ENCODE measurements around the gene GNAL.

Gene GNAL

GRCh38 chr18:11908182-11909060 lies 219.4 kb downstream of the GNAL start, which contains the start of gene MPPE1:
Gene MPPE1 (minus strand): TSS chr18:11908317. CDS start chr18:11897264, 11,053 bp downstream.
- TF ChIP-seq FOXP2 (optimal IDR thresholded peaks at IDR 0.05; ENCODE audit: borderline replicate concordance, extremely low read depth, extremely low read length, insufficient read depth) (no peak), TAF1 (IDR thresholded peaks at IDR 0.05; ENCODE audit: borderline replicate concordance, insufficient read depth, low read length) (peak; percentile 81), SIN3A (IDR thresholded peaks at IDR 0.05; ENCODE audit: borderline replicate concordance, insufficient read depth, low read length) (peak; percentile 43; the same call in 1 of the 2 replicates), POLR2AphosphoS5 (IDR thresholded peaks at IDR 0.05; ENCODE audit: low read depth, low read length) (peak; percentile 89)

- TF ChIP-seq POLR2AphosphoS5 (IDR thresholded peaks at IDR 0.05; ENCODE audit: low read depth, low read length): no peak
- TF ChIP-seq TAF1 (IDR thresholded peaks at IDR 0.05; ENCODE audit: borderline replicate concordance, insufficient read depth, low read length): no peak
- TF ChIP-seq REST (IDR thresholded peaks at IDR 0.05; ENCODE audit: insufficient read depth in 1 of 2, low read depth in 2 of 2, low read length in 2 of 2): no peak
- TF ChIP-seq SIN3A (IDR thresholded peaks at IDR 0.05; ENCODE audit: borderline replicate concordance, insufficient read depth, low read length): no peak
- TF ChIP-seq FOXP2 (optimal IDR thresholded peaks at IDR 0.05; ENCODE audit: borderline replicate concordance, extremely low read depth, extremely low read length, insufficient read depth): no peak
These were observed 220.0 kb downstream of the GNAL start for GRCh38 chr18:11909061-11909455.

GRCh38 chr18:11909591-11910026 lies 220.5 kb downstream of the GNAL start:
- no peak for TF ChIP-seq POLR2AphosphoS5 (IDR thresholded peaks at IDR 0.05; ENCODE audit: low read depth, low read length)
- TF ChIP-seq TAF1 (IDR thresholded peaks at IDR 0.05; ENCODE audit: borderline replicate concordance, insufficient read depth, low read length): no peak
- TF ChIP-seq FOXP2 (optimal IDR thresholded peaks at IDR 0.05; ENCODE audit: borderline replicate concordance, extremely low read depth, extremely low read length, insufficient read depth): no peak
- TF ChIP-seq SIN3A (IDR thresholded peaks at IDR 0.05; ENCODE audit: borderline replicate concordance, insufficient read depth, low read length): no peak
- no peak for TF ChIP-seq REST (IDR thresholded peaks at IDR 0.05; ENCODE audit: insufficient read depth in 1 of 2, low read depth in 2 of 2, low read length in 2 of 2)

- TF ChIP-seq REST (IDR thresholded peaks at IDR 0.05; ENCODE audit: insufficient read depth in 1 of 2, low read depth in 2 of 2, low read length in 2 of 2): no peak
These were observed 234.4 kb downstream of the GNAL start for GRCh38 chr18:11923450-11923849.

GRCh38 chr18:11925800-11926481 lies 236.9 kb downstream of the GNAL start:
- TF ChIP-seq POLR2AphosphoS5 (IDR thresholded peaks at IDR 0.05; ENCODE audit: low read depth, low read length): no peak
- TF ChIP-seq FOXP2 (optimal IDR thresholded peaks at IDR 0.05; ENCODE audit: borderline replicate concordance, extremely low read depth, extremely low read length, insufficient read depth): no peak
- no peak for TF ChIP-seq TAF1 (IDR thresholded peaks at IDR 0.05; ENCODE audit: borderline replicate concordance, insufficient read depth, low read length)
- no peak for TF ChIP-seq SIN3A (IDR thresholded peaks at IDR 0.05; ENCODE audit: borderline replicate concordance, insufficient read depth, low read length)
- no peak for TF ChIP-seq REST (IDR thresholded peaks at IDR 0.05; ENCODE audit: insufficient read depth in 1 of 2, low read depth in 2 of 2, low read length in 2 of 2)
